Karpas-422 (cell line): ENCODE results near the gene SLC28A3. TPM values are rescaled to one million over a fixed set of nuclear protein-coding genes. Genes with fewer than 3 reads are reported as not detected.

ENCODE experiments used
- DNase-seq: peaks from one replicate; pipeline ENCODE4 v3.0.0-alpha.2; 2015
- H2AFZ ChIP-seq: fragments of 200-600 bp; sonication (generic); 2 replicates; pipeline ENCODE4 v1.6.1; 2014; ENCODE audit warnings: antibody characterized with exemption, low read length, mixed read lengths
- H3K27ac ChIP-seq: fragments of 200-600 bp; sonication (generic); 2 replicates; pipeline ENCODE4 v1.5.1; 2014; ENCODE audit warnings: mild to moderate bottlenecking, low read length, moderate library complexity
- H3K27me3 ChIP-seq: fragments of 200-600 bp; sonication (generic); 2 replicates; pipeline ENCODE4 v1.6.1; 2014; ENCODE audit warnings: low read length, mixed read lengths
- H3K36me3 ChIP-seq: fragments of 200-600 bp; sonication (generic); 2 replicates; pipeline ENCODE4 v1.6.1; 2014; ENCODE audit warnings: low read length, mixed read lengths; ENCODE audit not compliant: insufficient read depth
- H3K4me1 ChIP-seq: fragments of 200-600 bp; sonication (generic); 2 replicates; pipeline ENCODE4 v1.6.1; 2014; ENCODE audit warnings: mild to moderate bottlenecking, low read length, mixed read lengths
- H3K4me2 ChIP-seq: fragments of 200-600 bp; sonication (generic); 2 replicates; pipeline ENCODE4 v1.6.1; 2014; ENCODE audit warnings: low read length, low read depth, mild to moderate bottlenecking; ENCODE audit not compliant: poor library complexity, severe bottlenecking
- H3K4me3 ChIP-seq: fragments of 200-600 bp; sonication (generic); 2 replicates; pipeline ENCODE4 v1.5.1; 2014; ENCODE audit warnings: mild to moderate bottlenecking, antibody characterized with exemption, low read length, mixed read lengths
- H3K79me2 ChIP-seq: fragments of 200-600 bp; sonication (generic); 2 replicates; pipeline ENCODE4 v1.6.1; 2014; ENCODE audit warnings: mild to moderate bottlenecking, low read length, mixed read lengths
- H3K9ac ChIP-seq: fragments of 200-600 bp; sonication (generic); 2 replicates; pipeline ENCODE4 v1.6.0; 2014; ENCODE audit warnings: low read length
- H3K9me2 ChIP-seq: fragments of 200-600 bp; sonication (generic), shearing (Covaris generic); replicated peaks from 2 replicates; pipeline ENCODE4 v1.6.0; 2014; ENCODE audit warnings: mild to moderate bottlenecking, low read length, moderate library complexity; ENCODE audit not compliant: insufficient read depth
- H3K9me3 ChIP-seq: fragments of 300-700, 200-600 bp; sonication (generic); 2 replicates; pipeline ENCODE4 v1.6.1; 2014; ENCODE audit warnings: low read length, mixed read lengths
- H4K20me1 ChIP-seq: fragments of 200-600 bp; sonication (generic); 2 replicates; pipeline ENCODE4 v1.6.1; 2014; ENCODE audit warnings: mild to moderate bottlenecking, antibody characterized with exemption, low read length, low read depth; ENCODE audit not compliant: insufficient read depth
- total RNA-seq: library from RNA; depleted of rRNA; stranded (reverse); fragments of >200 nt; shearing (Covaris generic); gene quantifications from 2 replicates; pipeline ENCODE4 v1.2.3, GENCODE V29; 2014; ENCODE audit warnings: low replicate concordance

Gene SLC28A3
- total RNA-seq, 1 experiment from 2014 or later = not detected

- Histone ChIP-seq H3K79me2 (no peaks in the 10 kb centered on the region), H3K4me3 (peak overlapping the region; percentile 52; the same call in 1 of the 2 replicates), H3K27ac (no peak overlapping the region), H4K20me1 (no peaks in the 10 kb centered on the region), H2AFZ (no peak overlapping the region; the same call in 1 of the 2 replicates), H3K9ac (peak overlapping the region; percentile 46), H3K9me3 (no peaks in the 10 kb centered on the region), H3K4me1 (peaks cover 11% of the 10 kb centered on the region), H3K36me3 (no peaks in the 10 kb centered on the region), H3K9me2 (no peaks in the 10 kb centered on the region), H3K27me3 (no peaks in the 10 kb centered on the region), H3K4me2 (peak overlapping the region; percentile 55)
- no peak for DNase-seq
These were observed 69.6 kb downstream of the SLC28A3 start for GRCh38 chr9:84270847-84271530.

DNA sequence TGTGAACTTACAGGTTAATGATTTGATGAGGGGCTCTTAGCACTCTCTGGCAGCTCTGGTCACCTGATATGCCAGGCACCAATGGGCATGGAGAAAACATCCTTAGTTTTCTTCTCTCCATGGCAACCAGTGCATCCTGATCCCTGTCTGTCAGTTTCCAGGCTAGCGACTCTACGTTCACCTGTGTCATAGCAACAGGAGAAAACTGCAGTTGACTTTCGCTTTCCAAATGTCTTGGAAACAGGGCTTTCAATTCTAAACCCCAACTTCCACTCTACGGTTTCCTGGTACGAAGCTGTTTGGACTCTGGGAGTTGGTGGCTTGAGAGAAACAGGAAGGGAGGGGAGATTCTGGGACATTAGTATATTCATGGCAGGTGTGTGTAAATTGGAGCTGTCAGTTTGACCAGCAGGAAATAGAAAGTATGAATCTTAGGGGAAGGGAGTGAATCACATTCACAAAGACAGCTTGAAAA lies 74.4 kb downstream of the SLC28A3 start:
- H3K9ac ChIP-seq = no peak overlapping the region
- no peak overlapping the region for H3K4me3 ChIP-seq
- H4K20me1 ChIP-seq = no peaks in the 10 kb centered on the region
- H3K9me3 ChIP-seq = no peaks in the 10 kb centered on the region
- peaks cover 3% of the 10 kb centered on the region for H3K4me1 ChIP-seq
- no peaks in the 10 kb centered on the region for H3K27me3 ChIP-seq
- H3K9me2 ChIP-seq = no peaks in the 10 kb centered on the region
- no peak overlapping the region for H2AFZ ChIP-seq
- DNase-seq = no peak
- H3K79me2 ChIP-seq = no peaks in the 10 kb centered on the region
- no peak overlapping the region for H3K4me2 ChIP-seq
- H3K36me3 ChIP-seq = no peaks in the 10 kb centered on the region
- H3K27ac ChIP-seq = no peak overlapping the region

DNA sequence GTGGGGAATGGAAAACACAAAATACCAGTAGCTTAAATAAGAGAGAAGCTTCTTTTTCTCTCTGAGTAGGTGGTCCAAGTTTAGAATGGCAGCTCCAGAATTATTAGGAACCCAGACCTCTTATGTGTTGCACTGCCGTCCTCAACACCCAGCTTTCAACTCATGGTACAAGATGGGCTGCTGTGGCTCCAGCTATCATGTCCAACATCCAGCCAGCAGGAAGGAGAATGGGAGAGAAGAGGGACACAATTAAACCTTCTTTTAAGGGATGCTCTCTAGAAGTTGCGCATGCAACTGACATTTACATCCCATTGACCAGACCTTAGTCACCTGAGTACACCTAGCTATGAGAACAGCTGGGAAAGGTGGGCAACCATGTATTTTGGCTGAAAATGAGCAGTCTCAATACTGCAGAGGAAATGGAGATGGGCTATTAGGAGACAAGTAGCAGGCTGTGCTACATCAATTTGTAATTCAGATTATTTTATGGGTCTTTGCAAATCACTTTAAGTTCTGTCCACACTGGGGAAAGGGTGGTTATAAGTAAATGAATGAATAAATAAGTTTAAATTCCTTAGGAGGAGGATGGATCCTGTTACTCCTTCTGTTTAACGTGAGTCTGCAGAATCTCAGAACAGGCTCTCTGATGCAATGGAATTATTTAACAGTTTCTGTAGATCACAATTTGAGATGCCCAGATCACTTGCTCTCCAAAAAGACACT lies 76.1 kb downstream of the SLC28A3 start:
- Histone ChIP-seq H3K9me2 (no peaks in the 10 kb centered on the region), H3K4me2 (no peak overlapping the region), H3K4me3 (no peak overlapping the region), H3K36me3 (no peaks in the 10 kb centered on the region), H3K9ac (no peak overlapping the region), H3K27me3 (no peaks in the 10 kb centered on the region), H3K79me2 (no peaks in the 10 kb centered on the region), H3K9me3 (no peaks in the 10 kb centered on the region), H4K20me1 (no peaks in the 10 kb centered on the region), H2AFZ (no peak overlapping the region), H3K4me1 (no peaks in the 10 kb centered on the region), H3K27ac (no peak overlapping the region)
- no peak for DNase-seq

- no peaks in the 10 kb centered on the region for H3K9me3 ChIP-seq
- no peak overlapping the region for H2AFZ ChIP-seq
- H3K4me3 ChIP-seq = no peak overlapping the region
- H4K20me1 ChIP-seq = no peaks in the 10 kb centered on the region
- DNase-seq = peak; percentile 83
- H3K27ac ChIP-seq = no peak overlapping the region
- no peak overlapping the region for H3K9ac ChIP-seq
- no peaks in the 10 kb centered on the region for H3K27me3 ChIP-seq
- H3K4me2 ChIP-seq = no peak overlapping the region
- H3K4me1 ChIP-seq = no peaks in the 10 kb centered on the region
- H3K79me2 ChIP-seq = no peaks in the 10 kb centered on the region
- H3K9me2 ChIP-seq = no peaks in the 10 kb centered on the region
- no peaks in the 10 kb centered on the region for H3K36me3 ChIP-seq
These were observed 79.3 kb downstream of the SLC28A3 start for GRCh38 chr9:84261070-84261746.

GRCh38 chr9:84258371-84258770 lies 82.2 kb downstream of the SLC28A3 start:
- H3K9ac ChIP-seq = no peak overlapping the region
- H3K36me3 ChIP-seq = no peaks in the 10 kb centered on the region
- no peaks in the 10 kb centered on the region for H3K79me2 ChIP-seq
- no peaks in the 10 kb centered on the region for H3K4me1 ChIP-seq
- no peak overlapping the region for H2AFZ ChIP-seq
- no peaks in the 10 kb centered on the region for H3K9me3 ChIP-seq
- no peak overlapping the region for H3K4me3 ChIP-seq
- no peak for DNase-seq
- no peaks in the 10 kb centered on the region for H3K27me3 ChIP-seq
- no peak overlapping the region for H3K27ac ChIP-seq
- H4K20me1 ChIP-seq = no peaks in the 10 kb centered on the region
- no peaks in the 10 kb centered on the region for H3K9me2 ChIP-seq
- H3K4me2 ChIP-seq = no peak overlapping the region

DNA sequence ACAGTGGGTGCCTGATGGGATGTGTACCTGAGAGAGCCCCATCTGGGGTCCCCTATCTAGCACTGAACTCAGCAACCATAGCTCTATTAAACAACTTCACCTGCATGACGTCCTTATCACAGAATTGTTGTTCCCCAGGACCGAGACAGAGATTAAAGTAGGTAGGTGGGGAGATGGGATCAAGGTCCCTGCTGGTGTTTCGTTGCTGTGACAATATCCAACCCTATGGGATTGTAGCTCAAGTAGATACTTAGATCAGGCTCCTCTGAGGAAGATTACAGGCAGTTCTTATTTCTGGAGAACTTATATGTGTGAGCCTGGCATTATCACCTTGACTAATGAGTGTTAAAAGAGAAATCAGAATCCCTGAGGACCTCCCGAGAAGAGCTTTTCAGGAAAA lies 84.9 kb downstream of the SLC28A3 start:
- no peak overlapping the region for H3K4me2 ChIP-seq
- no peaks in the 10 kb centered on the region for H3K79me2 ChIP-seq
- no peak for DNase-seq

DNA sequence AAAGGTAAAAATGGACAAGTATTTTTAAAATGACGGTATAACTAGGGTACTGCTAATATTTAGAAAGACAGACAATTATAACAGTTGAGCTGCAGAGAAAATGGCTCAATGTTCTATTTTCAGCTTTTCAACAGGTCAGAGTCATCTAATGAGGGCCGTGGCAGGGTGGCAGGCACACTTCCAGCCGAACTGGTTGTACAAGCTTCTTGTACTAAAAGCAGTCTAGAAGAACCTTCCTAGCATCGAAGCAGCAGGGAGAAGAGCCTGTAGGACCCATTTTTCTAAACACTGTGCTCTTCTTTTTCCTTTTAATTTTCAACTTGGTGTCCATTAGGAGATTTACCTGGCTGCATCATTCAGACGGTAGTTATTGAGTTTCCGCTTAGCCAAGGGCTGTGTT lies 85.6 kb downstream of the SLC28A3 start:
- no peaks in the 10 kb centered on the region for H3K9me3 ChIP-seq
- H3K36me3 ChIP-seq = no peaks in the 10 kb centered on the region
- H3K4me1 ChIP-seq = no peaks in the 10 kb centered on the region
- no peak overlapping the region for H3K27ac ChIP-seq
- H2AFZ ChIP-seq = no peak overlapping the region
- DNase-seq = no peak
- no peaks in the 10 kb centered on the region for H4K20me1 ChIP-seq
- no peak overlapping the region for H3K4me2 ChIP-seq
- H3K9me2 ChIP-seq = no peaks in the 10 kb centered on the region
- H3K4me3 ChIP-seq = no peak overlapping the region
- H3K27me3 ChIP-seq = no peaks in the 10 kb centered on the region
- no peaks in the 10 kb centered on the region for H3K79me2 ChIP-seq
- no peak overlapping the region for H3K9ac ChIP-seq

More for the DNA sequence above, 84.9 kb downstream of the SLC28A3 start:
- H3K36me3 ChIP-seq = no peaks in the 10 kb centered on the region
- no peaks in the 10 kb centered on the region for H3K9me2 ChIP-seq
- H3K4me1 ChIP-seq = no peaks in the 10 kb centered on the region
- H3K27ac ChIP-seq = no peak overlapping the region
- H4K20me1 ChIP-seq = no peaks in the 10 kb centered on the region
- no peaks in the 10 kb centered on the region for H3K27me3 ChIP-seq
- no peaks in the 10 kb centered on the region for H3K9me3 ChIP-seq
- H3K9ac ChIP-seq = no peak overlapping the region
- H3K4me3 ChIP-seq = no peak overlapping the region
- H2AFZ ChIP-seq = no peak overlapping the region

DNA sequence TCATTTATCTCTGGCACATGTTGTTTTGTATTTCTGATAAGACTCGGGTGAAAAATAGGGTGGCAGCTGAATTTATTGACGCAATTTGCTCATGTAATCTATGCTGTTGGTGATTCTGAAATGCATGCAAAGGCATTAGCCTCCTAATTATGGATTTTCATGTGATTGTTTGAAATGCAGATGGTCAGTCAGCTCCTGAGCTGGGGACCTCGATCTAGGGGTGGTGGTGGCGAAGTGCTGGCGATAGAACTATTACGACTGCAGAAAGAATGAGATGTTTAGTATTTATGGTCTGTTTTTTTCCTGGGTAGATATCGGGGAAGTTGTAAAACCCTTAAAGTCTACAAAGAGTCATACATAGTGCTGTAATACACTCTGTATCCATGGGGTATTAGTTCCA lies 88.6 kb downstream of the SLC28A3 start:
- Histone ChIP-seq H2AFZ (no peak overlapping the region), H3K4me1 (no peaks in the 10 kb centered on the region), H3K36me3 (no peaks in the 10 kb centered on the region), H3K4me3 (no peak overlapping the region), H3K9me2 (no peaks in the 10 kb centered on the region), H3K27ac (no peak overlapping the region), H3K9ac (no peak overlapping the region), H3K9me3 (no peaks in the 10 kb centered on the region), H3K4me2 (no peak overlapping the region), H3K27me3 (no peaks in the 10 kb centered on the region), H3K79me2 (no peaks in the 10 kb centered on the region), H4K20me1 (no peaks in the 10 kb centered on the region)
- DNase-seq = no peak
